Stimulated activated naive B cell treated with anti-CD40 and anti-IgM and Interleukin-4, amounts not matched to agents 10 μg/mL and 1 μg/mL and 100 μg/mL, for 72 hours (primary cell): ENCODE results near the gene PTPRR.

Source experiments
- ATAC-seq, 2 donors: fragments of 150-1000 bp; cut with Tn5 transposase; replicated peaks; 2 replicates each; pipeline ENCODE4 v1.10.0; 2021; ENCODE audit warnings: moderate library complexity in 1 of 2
- DNase-seq: peaks from one replicate; pipeline ENCODE4 v3.0.0; 2021
- H3K27ac Mint-ChIP-seq: one replicate; pipeline ENCODE4 v1.8.0; 2022; ENCODE audit warnings: mild to moderate bottlenecking, mixed read lengths
- H3K27me3 Mint-ChIP-seq, 2 donors: one replicate each; pipeline ENCODE4 v1.8.0; 2022; ENCODE audit warnings: mixed read lengths in 2 of 2
- H3K36me3 Mint-ChIP-seq, 2 donors: one replicate each; pipeline ENCODE4 v1.8.0; 2022; ENCODE audit warnings: mixed read lengths in 2 of 2, mild to moderate bottlenecking in 1 of 2
- H3K4me1 Mint-ChIP-seq, 2 donors: one replicate each; pipeline ENCODE4 v1.8.0; 2022; ENCODE audit warnings: mixed read lengths in 2 of 2, mild to moderate bottlenecking in 1 of 2
- H3K4me3 Mint-ChIP-seq, 2 donors: one replicate each; pipeline ENCODE4 v1.8.0; 2022; ENCODE audit warnings: mild to moderate bottlenecking in 2 of 2, mixed read lengths in 2 of 2, moderate library complexity in 1 of 2
- H3K9me3 Mint-ChIP-seq, 2 donors: one replicate each; pipeline ENCODE4 v1.8.0; 2022; ENCODE audit warnings: mixed read lengths in 2 of 2, mild to moderate bottlenecking in 1 of 2

Gene PTPRR, protein sequence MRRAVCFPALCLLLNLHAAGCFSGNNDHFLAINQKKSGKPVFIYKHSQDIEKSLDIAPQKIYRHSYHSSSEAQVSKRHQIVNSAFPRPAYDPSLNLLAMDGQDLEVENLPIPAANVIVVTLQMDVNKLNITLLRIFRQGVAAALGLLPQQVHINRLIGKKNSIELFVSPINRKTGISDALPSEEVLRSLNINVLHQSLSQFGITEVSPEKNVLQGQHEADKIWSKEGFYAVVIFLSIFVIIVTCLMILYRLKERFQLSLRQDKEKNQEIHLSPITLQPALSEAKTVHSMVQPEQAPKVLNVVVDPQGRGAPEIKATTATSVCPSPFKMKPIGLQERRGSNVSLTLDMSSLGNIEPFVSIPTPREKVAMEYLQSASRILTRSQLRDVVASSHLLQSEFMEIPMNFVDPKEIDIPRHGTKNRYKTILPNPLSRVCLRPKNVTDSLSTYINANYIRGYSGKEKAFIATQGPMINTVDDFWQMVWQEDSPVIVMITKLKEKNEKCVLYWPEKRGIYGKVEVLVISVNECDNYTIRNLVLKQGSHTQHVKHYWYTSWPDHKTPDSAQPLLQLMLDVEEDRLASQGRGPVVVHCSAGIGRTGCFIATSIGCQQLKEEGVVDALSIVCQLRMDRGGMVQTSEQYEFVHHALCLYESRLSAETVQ

DNA sequence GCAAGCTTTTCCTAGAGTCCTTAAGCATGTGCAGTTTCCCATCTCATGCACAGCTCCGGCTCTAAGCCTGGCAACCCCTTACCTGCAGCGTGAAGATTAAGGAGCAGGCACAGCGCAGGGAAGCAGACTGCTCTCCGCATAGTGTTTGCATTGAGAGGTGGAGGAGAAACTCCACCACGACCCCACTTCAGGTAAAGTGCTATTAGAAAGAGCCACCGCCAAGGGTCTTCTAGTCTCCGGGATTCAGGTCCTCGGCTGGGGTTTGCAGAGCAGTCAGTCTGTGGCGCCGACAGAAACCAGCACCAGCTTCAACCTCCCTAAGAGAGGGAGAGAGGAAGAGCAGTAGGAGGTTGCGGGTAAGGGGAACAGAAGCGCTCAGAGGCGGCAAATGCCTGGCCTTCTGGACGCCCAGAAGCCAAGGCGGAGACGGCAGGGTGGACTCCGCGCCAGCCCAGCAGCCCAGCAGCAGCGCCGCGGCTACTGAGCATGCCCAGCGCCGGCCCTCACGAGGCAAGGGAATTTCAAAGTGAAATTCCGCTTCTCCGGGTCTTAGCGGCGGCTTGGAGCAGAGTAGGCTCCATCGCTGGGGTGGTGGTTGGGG lies at the start of gene PTPRR:
TSS of gene PTPRR (minus strand) at position 488 of the 601 bp plus-strand sequence. CDS start at position 140, 348 bp downstream.
- DNase-seq: no peak
- no peaks in the 10 kb centered on the region for H3K36me3 Mint-ChIP-seq

DNA sequence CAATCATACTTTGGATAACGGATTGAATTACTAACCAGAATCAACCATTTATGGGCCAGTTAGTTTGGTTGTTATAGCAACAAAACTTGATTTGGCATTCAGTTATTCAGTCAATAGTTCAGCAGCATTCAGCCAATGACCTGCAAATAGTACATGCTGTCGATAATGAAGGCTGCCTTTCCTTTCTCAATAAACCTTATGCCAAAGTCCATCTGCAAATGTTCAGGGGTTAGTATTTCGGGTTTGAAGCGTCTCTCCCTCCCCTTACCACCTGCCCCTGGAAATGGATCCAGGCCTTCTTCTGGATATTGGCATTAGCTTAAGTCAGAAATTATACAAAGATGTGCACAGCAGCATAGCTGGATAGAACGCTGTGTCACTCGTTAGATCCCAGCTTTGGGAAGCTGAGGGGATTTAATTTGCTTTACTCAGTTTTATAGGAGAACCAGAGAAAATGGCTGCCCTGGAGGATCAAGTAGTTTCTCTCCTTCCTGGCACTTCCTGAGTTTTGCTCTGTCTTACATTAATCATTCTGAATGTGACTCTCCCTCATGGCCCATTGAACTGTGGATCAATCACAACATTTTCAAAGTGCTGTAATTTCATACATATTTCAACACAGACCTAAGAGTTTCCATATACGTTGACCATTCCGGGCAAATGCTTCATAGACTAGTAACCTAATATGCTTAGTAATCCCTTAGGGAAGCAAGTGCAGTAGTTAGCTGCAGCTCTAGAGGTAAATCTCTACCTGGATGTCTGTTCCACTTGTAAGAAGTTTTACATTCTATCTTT lies 46.7 kb upstream of the PTPRR start:
- Mint-ChIP-seq H3K27me3 (no peaks in the 10 kb centered on the region), H3K27ac (no peak overlapping the region), H3K4me3 (no peak overlapping the region), H3K4me1 (peaks cover 0 to under 1% of the 10 kb centered on the region in 2 donors), H3K36me3 (no peaks in the 10 kb centered on the region), H3K9me3 (no peaks in the 10 kb centered on the region)
- no peak for DNase-seq
- no peak for ATAC-seq

More for the DNA sequence above, at the start of gene PTPRR:
- peaks cover 16 to 24% of the 10 kb centered on the region in 2 donors for H3K27me3 Mint-ChIP-seq
- peaks cover 0 to 2% of the 10 kb centered on the region in 2 donors for H3K4me1 Mint-ChIP-seq
- no peak for ATAC-seq
- H3K4me3 Mint-ChIP-seq: no peak within 1 kb of the TSS
- H3K9me3 Mint-ChIP-seq: no peaks in the 10 kb centered on the region
- no peak within 1 kb of the TSS for H3K27ac Mint-ChIP-seq

GRCh38 chr12:70966046-70966445 lies 45.5 kb upstream of the PTPRR start:
- ATAC-seq (no peak), DNase-seq (no peak)
- Mint-ChIP-seq H3K4me1 (peaks cover 0 to 4% of the 10 kb centered on the region in 2 donors), H3K27me3 (no peaks in the 10 kb centered on the region), H3K9me3 (no peaks in the 10 kb centered on the region), H3K4me3 (no peak overlapping the region), H3K27ac (no peak overlapping the region), H3K36me3 (no peaks in the 10 kb centered on the region)

- no peak overlapping the region for H3K27ac Mint-ChIP-seq
- H3K4me1 Mint-ChIP-seq: peaks cover 0 to 4% of the 10 kb centered on the region in 2 donors
- DNase-seq: no peak
- H3K27me3 Mint-ChIP-seq: no peaks in the 10 kb centered on the region
- H3K36me3 Mint-ChIP-seq: no peaks in the 10 kb centered on the region
- H3K4me3 Mint-ChIP-seq: no peak overlapping the region
- H3K9me3 Mint-ChIP-seq: no peaks in the 10 kb centered on the region
- no peak for ATAC-seq
Measured at GRCh38 chr12:70964867-70965510, 44.5 kb upstream of the PTPRR start.

DNA sequence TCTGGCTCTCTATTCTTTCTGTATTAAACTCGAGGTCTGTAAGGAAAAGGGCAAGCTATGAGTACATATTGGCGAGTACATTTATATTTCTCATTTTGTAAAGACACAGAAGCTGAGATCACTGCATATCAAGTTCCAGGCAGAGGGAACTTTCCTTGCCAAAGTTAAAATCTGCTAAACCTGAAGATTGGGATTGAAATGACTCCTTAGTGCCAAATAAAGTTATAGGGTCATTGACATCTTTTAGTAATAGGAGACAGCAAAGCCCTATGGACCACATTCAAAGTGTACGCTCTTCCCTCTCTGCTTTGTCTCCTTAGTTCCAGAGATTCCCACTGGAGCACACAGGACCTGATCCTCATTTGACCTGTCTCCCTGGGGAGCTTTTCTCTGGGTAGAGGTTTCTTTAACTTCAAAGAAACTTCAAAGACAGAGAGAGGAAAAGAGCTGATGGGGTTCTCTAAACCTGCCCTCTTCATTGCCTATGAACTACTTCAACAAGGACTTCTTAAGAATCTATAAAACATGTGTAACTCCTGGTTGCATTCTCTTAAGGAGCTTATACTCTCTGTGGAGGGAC lies 42.6 kb upstream of the PTPRR start:
- ATAC-seq (no peak), DNase-seq (no peak)
- H3K4me1 Mint-ChIP-seq: peaks cover 0 to 4% of the 10 kb centered on the region in 2 donors
- H3K9me3 Mint-ChIP-seq: peaks cover 4% of the 10 kb centered on the region in 2 donors
- H3K36me3 Mint-ChIP-seq: no peaks in the 10 kb centered on the region
- no peak overlapping the region for H3K4me3 Mint-ChIP-seq
- no peaks in the 10 kb centered on the region for H3K27me3 Mint-ChIP-seq
- no peak overlapping the region for H3K27ac Mint-ChIP-seq

- no peak overlapping the region for H3K27ac Mint-ChIP-seq
- no peak overlapping the region for H3K4me3 Mint-ChIP-seq
- H3K36me3 Mint-ChIP-seq: no peaks in the 10 kb centered on the region
- no peaks in the 10 kb centered on the region for H3K27me3 Mint-ChIP-seq
- H3K9me3 Mint-ChIP-seq: peaks cover 4 to 7% of the 10 kb centered on the region in 2 donors
- peaks cover 0 to 4% of the 10 kb centered on the region in 2 donors for H3K4me1 Mint-ChIP-seq
- DNase-seq (no peak), ATAC-seq (peak; percentile 78 to 91)
Measured at GRCh38 chr12:70962226-70962794, 41.8 kb upstream of the PTPRR start.

GRCh38 chr12:70960484-70960883 lies 39.9 kb upstream of the PTPRR start:
- DNase-seq: no peak
- Mint-ChIP-seq H3K36me3 (no peaks in the 10 kb centered on the region), H3K4me3 (no peak overlapping the region), H3K9me3 (peaks cover 4 to 7% of the 10 kb centered on the region in 2 donors), H3K27me3 (no peaks in the 10 kb centered on the region), H3K27ac (no peak overlapping the region), H3K4me1 (peaks cover 0 to 4% of the 10 kb centered on the region in 2 donors)
- ATAC-seq: no peak

DNA sequence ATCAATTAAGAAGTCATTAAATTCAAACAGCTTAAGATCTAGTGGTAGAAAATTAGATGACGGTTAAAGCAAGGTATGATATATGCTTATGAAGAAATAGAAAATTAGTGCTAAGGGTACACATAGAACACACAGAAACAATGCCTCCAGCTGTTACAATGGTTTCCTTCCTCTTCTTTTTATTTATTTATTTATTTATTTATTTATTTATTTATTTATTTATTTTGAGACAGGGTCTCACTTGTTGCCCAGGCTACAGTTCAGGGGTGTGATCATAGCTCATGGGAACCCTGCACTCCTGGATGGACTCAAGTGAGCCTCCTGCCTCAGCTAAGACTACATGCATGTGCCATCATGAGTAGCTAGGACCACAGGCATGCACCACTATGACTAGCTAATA lies 34.9 kb upstream of the PTPRR start:
- Mint-ChIP-seq H3K4me1 (no peaks in the 10 kb centered on the region), H3K27ac (no peak overlapping the region), H3K27me3 (no peaks in the 10 kb centered on the region), H3K4me3 (no peak overlapping the region), H3K36me3 (no peaks in the 10 kb centered on the region), H3K9me3 (peaks cover 4 to 7% of the 10 kb centered on the region in 2 donors)
- ATAC-seq (no peak), DNase-seq (no peak)

- Mint-ChIP-seq H3K36me3 (no peaks in the 10 kb centered on the region), H3K27ac (no peak overlapping the region), H3K9me3 (peaks cover 0 to 1% of the 10 kb centered on the region in 2 donors), H3K4me1 (no peaks in the 10 kb centered on the region), H3K4me3 (no peak overlapping the region), H3K27me3 (no peaks in the 10 kb centered on the region)
- DNase-seq (no peak), ATAC-seq (no peak)
Measured at GRCh38 chr12:70950451-70950850, 29.9 kb upstream of the PTPRR start.

- no peak for ATAC-seq
- H3K4me1 Mint-ChIP-seq: no peaks in the 10 kb centered on the region
- no peaks in the 10 kb centered on the region for H3K36me3 Mint-ChIP-seq
- no peaks in the 10 kb centered on the region for H3K27me3 Mint-ChIP-seq
- no peak overlapping the region for H3K27ac Mint-ChIP-seq
- DNase-seq: no peak
- no peak overlapping the region for H3K4me3 Mint-ChIP-seq
- H3K9me3 Mint-ChIP-seq: peaks cover 0 to 1% of the 10 kb centered on the region in 2 donors
Measured at GRCh38 chr12:70948976-70949336, 28.4 kb upstream of the PTPRR start.

- Mint-ChIP-seq H3K4me1 (no peaks in the 10 kb centered on the region), H3K27me3 (no peaks in the 10 kb centered on the region), H3K27ac (no peak overlapping the region), H3K4me3 (no peak overlapping the region), H3K9me3 (peaks cover 0 to 1% of the 10 kb centered on the region in 2 donors), H3K36me3 (no peaks in the 10 kb centered on the region)
- no peak for DNase-seq
- ATAC-seq: no peak
Measured at GRCh38 chr12:70948236-70948975, 27.9 kb upstream of the PTPRR start.

- H3K4me3 Mint-ChIP-seq: no peak overlapping the region
- ATAC-seq (no peak), DNase-seq (no peak)
- H3K27me3 Mint-ChIP-seq: peaks cover 7% of the 10 kb centered on the region in 2 donors
- H3K9me3 Mint-ChIP-seq: peaks cover 0 to 2% of the 10 kb centered on the region in 2 donors
- no peak overlapping the region for H3K27ac Mint-ChIP-seq
- no peaks in the 10 kb centered on the region for H3K4me1 Mint-ChIP-seq
- H3K36me3 Mint-ChIP-seq: no peaks in the 10 kb centered on the region
Measured at GRCh38 chr12:70936203-70936813, 15.8 kb upstream of the PTPRR start.
